Activated CD4-positive, alpha-beta T cell treated with anti-CD3 and anti-CD28 coated beads for 4 hours (primary cell): Measurements from ENCODE around the gene OFD1.

ENCODE experiments used
- DNase-seq, 2 donors: peaks; one replicate each; pipeline ENCODE4 v3.0.0-alpha.2; 2020

Gene OFD1, protein sequence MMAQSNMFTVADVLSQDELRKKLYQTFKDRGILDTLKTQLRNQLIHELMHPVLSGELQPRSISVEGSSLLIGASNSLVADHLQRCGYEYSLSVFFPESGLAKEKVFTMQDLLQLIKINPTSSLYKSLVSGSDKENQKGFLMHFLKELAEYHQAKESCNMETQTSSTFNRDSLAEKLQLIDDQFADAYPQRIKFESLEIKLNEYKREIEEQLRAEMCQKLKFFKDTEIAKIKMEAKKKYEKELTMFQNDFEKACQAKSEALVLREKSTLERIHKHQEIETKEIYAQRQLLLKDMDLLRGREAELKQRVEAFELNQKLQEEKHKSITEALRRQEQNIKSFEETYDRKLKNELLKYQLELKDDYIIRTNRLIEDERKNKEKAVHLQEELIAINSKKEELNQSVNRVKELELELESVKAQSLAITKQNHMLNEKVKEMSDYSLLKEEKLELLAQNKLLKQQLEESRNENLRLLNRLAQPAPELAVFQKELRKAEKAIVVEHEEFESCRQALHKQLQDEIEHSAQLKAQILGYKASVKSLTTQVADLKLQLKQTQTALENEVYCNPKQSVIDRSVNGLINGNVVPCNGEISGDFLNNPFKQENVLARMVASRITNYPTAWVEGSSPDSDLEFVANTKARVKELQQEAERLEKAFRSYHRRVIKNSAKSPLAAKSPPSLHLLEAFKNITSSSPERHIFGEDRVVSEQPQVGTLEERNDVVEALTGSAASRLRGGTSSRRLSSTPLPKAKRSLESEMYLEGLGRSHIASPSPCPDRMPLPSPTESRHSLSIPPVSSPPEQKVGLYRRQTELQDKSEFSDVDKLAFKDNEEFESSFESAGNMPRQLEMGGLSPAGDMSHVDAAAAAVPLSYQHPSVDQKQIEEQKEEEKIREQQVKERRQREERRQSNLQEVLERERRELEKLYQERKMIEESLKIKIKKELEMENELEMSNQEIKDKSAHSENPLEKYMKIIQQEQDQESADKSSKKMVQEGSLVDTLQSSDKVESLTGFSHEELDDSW

DNA sequence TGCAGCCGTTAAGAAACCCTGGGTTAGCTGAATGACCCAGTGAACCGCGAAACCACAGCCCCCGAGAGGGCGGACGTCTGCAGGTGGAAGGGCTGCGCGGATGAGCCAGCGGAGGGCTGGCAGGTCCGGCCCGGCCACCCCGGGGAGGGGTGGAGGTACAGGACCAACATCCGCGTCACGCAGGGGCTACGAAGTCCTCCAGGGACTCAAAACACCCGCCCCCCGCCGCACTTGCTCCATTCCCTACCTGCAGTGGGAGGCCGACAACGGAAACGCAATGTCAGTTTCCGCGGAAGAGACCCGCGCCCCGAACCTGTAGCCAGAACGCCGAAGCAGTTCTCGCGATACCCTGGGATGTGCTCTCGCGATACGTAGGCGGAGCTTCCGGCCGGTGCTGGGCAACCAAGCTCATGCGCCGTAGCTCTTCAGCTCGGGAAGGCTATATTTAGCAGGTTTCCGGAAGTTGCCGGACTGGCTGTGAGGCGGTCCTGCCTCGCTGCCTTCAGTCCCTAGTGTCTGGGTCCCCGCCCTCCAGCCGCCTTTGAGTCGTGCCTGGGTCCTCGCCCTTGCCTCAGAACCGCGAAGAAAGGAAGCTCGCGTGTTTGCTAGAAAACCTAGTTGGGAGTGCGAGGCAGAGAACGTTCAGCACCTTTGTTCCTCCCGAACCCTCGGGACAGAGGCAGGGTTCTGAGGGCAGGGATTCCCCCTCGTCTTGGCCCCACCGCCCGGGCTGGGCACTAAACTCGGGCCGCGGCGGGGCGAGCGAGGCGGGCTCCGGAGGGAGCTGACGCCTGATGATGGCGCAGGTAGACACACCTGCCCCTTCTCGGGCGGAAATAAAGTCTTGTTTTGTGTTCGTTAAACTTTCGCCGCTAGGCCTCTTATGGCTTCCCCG, at the start of gene OFD1, which contains the start of gene TRAPPC2:
Gene OFD1, plus strand, starts transcription at position 471 of the 895 bp plus-strand sequence. Its CDS starts 324 bp downstream, at position 795.
Gene TRAPPC2, minus strand, starts transcription at position 343 of the 895 bp plus-strand sequence. CDS start 14,657 bp downstream, outside the sequence.
- peak; percentile 87 to 91 for DNase-seq

DNA sequence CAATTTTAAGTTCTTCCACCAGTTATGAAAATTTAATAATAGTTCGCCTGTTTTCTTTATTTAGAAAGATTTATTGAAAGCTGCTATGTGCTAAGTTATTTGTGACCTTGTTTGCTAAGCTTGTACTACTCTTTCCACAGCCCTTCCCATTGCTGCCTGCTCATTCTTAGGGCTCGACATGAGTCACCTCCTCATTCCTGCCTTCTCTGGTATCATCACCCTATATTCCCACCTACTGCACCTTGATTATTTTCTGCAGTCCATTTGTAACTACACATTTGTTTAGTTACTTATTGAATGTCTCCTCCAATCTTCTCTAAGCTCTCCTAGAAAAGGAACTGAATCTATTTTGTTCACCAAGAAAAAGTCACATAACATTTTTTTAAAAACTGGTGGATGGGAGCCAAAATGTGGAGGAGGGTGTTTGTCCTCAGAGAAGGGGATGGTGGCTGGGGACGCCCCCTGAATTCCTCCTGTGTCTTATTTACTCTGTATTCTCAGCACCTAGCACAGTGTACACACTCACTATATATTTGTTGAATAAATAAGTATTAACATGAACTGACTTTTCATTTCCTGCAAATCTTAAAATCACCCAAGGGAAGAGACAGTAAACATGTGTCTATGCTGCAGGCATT, 49.3 kb upstream of the OFD1 start:
- DNase-seq, result no peak

DNA sequence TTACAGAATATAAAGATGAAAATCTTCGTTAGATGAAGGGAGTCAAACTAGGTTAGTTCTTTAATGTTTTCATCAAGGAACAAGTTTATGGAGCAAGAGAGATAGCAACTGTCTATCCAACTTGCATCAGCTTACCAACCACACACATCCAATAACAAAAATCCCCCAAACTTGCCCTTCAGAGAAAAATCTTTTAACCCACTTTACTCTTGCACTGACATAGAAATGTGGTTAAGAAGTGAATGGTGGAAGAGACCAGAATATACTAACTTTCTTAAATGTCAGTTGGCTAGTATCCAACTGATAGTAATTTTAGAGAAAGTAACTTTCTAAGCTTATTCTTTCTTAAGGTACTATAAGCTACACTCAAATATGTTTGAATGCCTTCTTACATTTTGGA, 47.3 kb upstream of the OFD1 start:
- no peak for DNase-seq

DNA sequence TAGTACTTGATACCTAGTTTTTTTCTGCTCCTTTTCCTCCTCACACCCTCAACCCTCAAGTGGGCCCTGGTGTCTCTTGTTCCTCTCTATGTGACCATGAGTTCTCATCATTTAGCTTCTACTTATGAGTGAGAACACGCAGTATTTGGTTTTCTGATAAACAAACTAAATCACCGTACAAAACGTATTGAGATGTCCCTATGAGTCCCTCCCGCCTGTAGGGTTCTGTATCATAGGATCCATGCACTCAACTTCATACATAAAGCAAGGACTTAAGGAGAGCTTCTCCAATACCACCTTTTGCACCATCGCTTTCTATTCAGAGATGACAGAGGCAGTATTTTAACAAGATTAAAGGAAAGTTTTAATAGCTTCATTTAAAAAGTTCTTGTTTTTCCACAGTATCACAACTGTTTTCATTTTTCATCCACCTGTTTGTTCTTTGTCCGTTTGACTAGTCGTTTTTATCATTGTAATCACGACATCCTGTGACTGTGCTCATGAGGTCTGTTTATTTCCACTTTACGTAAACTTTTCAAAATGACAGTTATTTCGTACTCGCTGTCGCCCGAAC, 46.1 kb upstream of the OFD1 start:
- DNase-seq, result no peak

DNA sequence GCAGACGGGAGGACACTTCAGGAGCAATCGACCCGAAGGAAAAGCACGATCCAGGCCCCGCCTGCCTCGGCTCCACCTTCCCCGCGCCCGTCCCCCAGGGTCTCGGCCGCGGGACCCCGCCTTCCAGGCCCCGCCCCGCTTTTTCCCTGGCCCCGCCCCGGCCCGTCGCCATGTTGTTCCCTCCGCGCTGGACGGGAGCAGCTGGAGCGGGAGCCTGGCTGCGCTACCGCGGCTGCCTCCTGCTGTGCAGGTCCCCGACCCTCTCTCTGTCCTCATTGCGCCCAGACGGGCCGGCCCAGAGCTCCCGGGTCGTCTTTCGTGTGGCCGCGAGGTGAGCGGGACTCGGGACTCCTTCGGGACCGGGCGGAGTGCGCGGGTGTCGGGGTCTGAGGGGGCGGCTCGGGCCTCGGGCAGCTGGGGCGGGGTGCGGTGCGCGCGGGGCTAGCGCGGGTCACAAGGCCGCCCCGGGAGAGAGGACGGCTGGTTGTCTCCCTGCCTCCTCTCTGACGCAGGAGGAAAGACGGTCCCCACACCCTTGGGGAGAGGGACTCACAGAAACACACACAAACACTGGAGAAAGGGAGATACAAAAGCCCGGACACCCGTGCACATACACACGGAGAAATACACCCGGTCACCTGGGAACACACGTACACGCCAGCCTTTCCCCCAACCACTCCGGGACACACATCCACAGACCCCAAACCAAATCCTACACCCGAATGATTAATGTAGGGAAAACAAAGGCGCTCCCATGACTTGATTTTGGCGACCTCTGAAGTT, 45.4 kb upstream of the OFD1 start, which contains the start of gene RAB9A:
Gene RAB9A, plus strand, starts transcription at position 171 of the 783 bp plus-strand sequence. CDS start 19,619 bp downstream, outside the sequence.
- DNase-seq, result peak; percentile 73 to 80

DNA sequence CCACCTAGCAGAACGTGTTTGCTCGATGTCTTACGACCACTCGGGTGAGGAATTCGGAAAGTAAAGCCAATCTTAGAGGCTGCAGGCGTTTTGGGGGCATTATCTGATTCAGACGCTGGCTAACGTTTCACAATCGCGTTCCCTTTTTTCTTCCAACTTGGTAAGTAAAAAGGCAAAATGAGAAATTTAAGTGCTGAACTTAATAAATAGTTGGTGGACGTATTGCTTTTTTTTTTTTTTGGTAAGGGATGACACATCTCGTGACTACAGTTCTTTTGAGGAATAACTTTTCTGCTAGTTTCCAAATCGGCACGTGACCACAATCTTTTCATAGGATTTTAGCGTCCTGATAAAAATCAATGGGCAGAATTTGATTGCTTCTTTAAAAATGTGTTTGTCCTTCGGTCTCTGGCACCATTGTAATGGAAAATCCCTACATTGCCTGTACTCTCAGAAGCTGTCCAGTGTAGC, 44.8 kb upstream of the OFD1 start:
- DNase-seq, result no peak

DNA sequence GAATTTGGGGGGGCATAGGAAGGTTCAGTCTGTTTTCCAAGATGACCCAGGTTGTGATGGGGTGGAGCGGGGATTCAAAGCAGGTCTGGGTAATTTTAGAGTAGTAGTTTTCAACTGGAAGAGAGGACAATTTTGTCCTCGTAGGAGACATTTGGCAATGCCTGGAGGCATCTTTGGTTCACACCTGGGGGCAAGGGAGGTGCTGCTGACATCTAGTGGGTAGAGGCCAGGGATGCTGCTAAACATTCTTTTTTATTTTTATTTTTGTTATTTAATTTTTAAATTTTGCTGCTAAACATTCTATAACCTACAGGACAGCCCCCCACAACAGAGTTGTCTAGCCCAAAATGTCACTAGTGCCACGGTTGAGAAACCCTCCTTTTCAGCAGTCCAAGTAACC, 43.7 kb upstream of the OFD1 start:
- DNase-seq, result no peak

DNA sequence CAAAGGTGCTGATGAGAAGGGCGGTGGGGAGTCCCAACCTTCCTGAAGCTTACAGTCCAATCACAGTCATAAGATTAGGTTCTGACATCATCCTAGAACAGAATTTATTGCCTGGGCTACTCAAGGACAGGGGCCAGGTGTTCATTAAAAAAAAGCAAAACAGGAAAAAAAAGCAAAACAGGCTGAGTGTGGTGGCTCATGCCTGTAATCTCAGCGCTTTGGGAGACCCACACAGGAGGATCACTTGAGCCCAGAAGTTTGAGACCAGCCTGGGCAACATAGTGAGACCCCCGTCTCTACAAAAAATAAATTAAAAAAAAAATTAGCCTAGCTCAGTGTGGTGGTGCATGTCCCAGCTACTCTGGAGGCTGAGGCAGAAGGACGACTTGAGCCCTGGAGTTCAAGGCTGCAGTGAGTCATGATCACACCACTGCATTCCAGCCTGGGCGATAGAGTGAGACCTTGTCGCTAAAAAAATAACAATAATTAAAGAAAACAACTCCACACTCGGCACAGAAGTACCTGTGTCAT, 42.6 kb upstream of the OFD1 start:
- no peak for DNase-seq

DNA sequence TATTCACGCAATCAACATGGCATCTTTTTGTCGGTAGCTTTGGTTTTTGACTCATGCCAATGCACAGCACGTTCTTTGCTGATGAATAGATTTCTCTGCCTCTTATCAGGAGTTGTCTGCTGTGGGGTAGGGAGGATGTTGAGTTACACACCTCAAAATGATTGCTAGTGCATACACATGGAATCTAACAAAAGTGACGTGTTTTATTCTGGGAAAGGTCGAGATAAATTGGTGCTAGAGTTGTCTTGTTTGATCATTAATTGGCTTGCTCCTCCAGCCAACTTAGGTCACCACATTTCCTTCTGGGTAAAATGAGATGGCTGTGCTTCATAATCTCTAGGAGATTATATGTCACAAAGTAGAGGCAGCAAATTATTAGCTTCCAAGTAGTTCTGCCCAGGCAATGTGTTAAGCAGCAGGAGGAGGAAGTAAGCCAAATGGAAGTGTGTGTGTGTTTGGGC, 41.7 kb upstream of the OFD1 start:
- no peak for DNase-seq

DNA sequence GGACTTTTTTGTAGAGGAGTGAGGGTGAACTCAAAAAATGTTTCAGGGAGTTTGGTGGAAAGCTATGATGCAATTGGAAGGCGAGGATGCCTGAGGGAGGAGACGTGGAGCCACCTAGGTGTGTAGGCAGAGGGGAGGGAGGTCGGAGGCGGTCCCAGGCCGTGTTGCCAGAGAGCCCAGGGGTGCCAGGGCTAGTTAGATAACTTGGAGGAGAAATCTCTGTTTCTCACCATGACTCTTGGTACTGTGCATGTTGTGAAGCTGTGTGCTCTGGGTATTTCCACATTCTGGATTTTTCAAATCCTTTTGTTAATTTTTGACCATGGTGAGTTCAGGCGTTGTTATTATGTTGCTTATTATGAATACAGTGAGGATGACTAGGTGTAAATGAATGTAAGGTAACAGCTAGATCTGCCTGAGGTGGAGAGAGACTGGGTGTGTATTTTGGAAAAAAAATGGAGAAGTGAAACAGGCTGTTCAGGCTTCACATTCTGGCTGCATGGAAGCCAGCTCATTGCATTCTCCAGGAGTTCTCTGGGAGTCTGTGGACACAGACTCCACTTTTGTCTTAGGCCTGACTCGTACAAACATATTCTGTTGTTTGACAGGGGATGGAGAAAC, 41.1 kb upstream of the OFD1 start:
- no peak for DNase-seq

DNA sequence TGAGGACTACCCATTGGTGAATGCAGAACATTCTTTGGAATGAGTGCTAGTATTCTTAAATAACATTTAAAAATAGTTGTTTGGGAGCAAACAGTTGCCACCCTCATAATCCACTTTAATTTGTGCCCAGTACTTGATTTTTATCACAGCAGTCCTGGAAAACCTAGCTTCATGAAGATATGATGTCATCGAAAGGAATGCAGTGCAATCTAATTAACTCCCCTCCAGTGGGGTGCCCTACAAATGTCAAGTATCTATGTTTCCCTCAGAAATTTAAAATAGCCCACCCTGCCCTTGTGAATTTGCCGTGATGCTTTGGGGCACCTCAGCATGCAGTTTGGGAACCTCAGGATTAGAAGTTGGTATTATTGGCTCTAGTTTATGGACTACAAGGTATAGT, 40.2 kb upstream of the OFD1 start:
- DNase-seq, result no peak

DNA sequence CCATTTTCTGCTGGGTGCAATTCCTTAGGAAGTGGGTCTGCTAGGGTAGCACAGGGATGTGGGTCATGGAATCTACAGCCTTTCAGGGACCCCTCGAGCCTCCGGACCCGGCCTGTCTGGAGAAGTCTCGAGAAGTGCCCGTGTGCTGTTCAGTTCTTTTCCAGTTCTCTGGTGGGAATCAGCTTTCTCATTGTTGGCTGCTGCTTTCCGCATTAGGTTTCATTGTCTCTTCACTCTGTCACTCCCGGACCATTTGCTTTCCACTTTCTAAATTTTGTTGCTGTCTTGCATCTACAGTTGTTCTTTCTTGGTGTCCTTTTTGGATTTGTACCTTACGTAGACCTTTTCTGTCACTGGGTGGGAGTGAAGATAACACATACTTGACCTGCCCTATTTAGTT, 39.6 kb upstream of the OFD1 start:
- DNase-seq, result no peak

DNA sequence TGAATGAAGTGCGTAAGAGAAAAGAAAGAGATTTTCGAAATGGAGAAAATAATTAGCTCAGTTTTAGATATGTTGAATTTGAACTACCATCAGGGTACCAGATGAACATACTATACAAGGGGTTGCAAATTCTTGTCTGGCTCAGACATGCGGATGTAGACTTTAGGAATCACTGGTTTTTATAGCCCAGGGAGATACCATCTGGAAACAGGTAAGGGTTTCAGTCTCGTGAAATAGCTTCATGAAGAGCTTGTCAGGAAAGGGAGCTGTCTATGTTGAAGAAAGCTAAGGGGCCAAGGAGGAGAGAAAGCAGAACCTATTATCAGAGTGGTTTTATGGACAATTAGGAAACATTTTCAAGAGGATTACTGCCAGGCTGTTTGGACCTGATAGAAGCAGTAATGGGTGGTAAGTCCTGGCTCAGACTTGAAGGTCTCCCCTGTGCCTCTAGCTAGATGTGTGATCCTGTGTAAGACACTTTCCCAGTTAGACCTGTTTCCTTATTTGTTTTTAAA, 38.9 kb upstream of the OFD1 start:
- no peak for DNase-seq

DNA sequence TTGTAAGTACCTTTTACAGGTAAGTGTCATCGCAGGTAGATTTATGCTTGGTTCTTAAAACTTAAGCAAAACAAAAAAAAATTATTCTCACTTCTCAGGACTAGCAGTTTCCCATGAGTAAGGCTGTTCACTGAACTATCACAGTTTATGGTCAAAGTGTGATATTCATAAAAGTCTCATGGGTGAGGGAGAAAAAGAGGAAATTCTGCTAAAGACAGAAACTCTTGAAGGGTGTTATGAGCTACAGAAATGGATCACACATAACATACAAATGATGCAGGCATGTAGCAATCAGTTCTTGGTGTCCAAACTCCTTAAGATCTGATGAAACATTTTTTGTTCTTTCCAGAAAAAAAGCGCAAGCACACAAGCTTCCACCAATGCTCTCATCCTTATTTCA, 37.1 kb upstream of the OFD1 start:
- DNase-seq, result no peak

DNA sequence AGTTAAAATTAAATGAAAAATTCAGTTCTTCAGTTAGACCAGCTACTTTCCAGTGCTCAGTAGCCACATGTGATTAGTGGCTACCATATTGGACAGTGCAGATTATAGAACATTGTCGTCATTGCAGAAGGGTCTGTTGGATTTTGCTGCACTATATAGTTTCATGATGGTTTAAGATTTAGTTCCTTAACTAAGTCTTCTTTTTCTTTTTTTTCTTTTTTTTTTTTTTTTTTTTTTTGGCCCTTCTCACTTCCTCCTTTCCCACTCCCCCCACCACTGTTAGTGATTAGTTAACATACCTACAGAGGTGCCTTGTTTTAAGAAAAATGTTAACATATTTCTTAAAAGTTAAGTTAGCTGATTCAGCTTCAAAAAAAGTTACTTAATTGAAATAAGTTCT, 36.6 kb upstream of the OFD1 start:
- no peak for DNase-seq

DNA sequence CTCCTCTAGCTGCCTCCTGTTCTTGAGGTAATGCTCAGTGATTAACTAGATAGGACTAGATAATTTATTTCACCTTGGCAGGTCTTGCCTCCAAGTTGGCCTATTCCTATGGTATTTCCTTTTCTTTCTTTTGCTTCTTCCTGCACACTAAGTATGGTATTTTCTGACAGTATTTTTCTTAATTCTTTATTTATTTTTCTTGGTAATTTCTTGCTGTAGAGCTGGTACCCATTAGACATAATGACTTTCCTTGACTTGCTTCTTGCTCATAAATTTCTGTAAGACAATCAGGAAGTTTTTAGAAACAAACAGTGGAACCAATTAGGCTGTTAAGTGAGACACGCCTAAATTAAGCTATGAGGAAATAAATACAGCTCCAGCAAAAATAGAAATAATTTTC, 36.1 kb upstream of the OFD1 start:
- no peak for DNase-seq

DNA sequence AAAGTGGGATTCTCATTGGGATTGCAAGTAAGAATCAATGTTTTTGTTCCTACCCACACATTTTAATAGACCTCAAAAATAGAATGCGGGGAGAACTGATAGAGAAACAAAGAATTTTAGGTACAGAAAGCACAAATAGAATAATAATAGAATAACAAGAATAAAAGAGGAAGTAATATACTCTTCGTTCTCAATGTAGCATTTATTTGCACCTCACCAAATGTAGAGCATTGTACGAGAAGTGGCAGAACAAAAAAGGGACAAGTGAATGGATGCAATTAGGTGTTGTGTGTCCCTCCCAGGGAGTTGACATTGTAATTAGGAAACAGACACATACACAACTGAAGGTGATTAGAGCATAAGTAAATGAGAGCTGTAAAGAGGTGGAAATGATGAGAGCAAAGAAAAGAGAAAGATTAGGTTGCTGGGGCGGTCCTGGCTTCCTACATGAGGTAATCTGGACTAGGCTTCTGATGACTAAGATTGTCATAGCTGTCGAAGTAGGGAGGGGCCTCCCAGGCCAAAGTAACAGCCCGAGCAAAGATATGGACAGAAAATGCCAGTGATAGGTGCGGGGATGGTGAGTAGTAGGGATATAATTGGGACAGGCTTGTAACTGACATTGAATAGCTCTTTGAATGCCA, 35.2 kb upstream of the OFD1 start:
- no peak for DNase-seq

DNA sequence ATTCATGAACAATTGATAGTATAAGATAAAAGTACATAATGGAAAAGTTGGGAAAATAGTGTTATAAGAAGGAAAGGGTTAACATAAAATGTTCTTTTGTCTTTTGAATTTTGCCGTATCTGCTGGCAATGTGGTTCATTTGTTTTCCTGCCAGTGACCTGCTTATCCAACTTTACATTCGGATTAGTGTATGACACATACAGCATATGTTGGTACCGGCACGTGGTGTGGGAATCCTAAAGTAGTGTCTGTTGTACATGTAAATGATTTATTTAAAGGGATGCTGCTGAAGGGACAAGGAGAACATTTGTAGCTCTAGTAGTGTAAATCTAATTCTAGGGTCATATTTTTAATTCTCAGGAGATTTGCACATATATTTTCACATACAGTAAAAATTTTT, 34.2 kb upstream of the OFD1 start:
- no peak for DNase-seq
